ENCODE measurements around the gene FUT6.

The FUT6 gene

GRCh38 chr19:5799247-5800241 lies 40.0 kb downstream of the FUT6 start:
- no peak for FAIRE-seq
- no peak for DNase-seq (ENCODE audit: insufficient read length, low spot score)
- no peak for TF ChIP-seq POLR2A (IDR thresholded peaks at IDR 0.05; ENCODE audit: low read depth, low read length)

GRCh38 chr19:5798244-5798643 lies 41.3 kb downstream of the FUT6 start:
- DNase-seq (ENCODE audit: insufficient read length, low spot score) (no peak), FAIRE-seq (no peak)
- TF ChIP-seq POLR2A (IDR thresholded peaks at IDR 0.05; ENCODE audit: low read depth, low read length) = no peak

- DNase-seq (ENCODE audit: insufficient read length, low spot score) = no peak
- TF ChIP-seq POLR2A (IDR thresholded peaks at IDR 0.05; ENCODE audit: low read depth, low read length) = no peak
- FAIRE-seq = no peak
Observed at GRCh38 chr19:5795382-5795919, 44.1 kb downstream of the FUT6 start.

DNA sequence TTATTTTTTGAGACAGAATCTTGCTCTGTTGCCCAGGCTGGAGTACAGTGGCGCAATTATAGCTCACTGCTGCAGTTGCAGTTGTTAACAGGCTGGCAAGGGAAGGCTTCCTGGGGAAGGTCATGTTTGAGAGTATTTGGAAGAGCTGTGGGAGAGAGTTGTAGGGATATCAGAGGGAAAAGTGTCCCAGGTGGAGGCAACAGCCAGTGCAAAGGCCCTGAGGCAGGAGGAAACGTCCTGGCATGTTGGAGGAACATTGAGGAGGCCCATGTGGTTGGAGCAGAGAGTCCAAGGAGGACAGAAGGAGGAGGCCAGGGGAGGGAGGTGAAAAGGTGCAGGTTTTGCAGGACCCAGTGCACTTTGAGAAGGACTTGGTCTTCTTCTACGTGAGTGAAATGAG lies 46.3 kb downstream of the FUT6 start:
- FAIRE-seq (no peak), DNase-seq (ENCODE audit: insufficient read length, low spot score) (no peak)
- no peak for TF ChIP-seq POLR2A (IDR thresholded peaks at IDR 0.05; ENCODE audit: low read depth, low read length)

DNA sequence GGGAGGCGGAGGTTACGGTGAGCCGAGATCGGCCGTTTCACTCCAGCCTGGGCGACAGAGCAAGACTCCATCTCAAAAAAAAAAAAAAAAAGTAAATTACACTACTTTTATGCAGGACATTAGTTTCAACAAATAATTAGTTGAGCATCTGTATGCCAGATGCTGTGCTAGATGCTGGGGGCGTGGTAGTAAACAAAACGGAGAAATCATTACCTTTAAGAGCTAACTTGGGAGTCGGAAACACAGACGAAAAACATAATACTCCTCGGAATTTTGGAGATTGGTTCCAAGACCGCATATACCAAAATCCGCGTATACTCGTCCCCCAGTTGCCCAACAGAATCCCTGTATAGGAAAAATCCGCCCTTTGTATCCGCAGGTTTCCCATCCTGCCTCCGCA lies 47.3 kb downstream of the FUT6 start:
- FAIRE-seq (no peak), DNase-seq (ENCODE audit: insufficient read length, low spot score) (no peak)
- no peak for TF ChIP-seq POLR2A (IDR thresholded peaks at IDR 0.05; ENCODE audit: low read depth, low read length)

DNA sequence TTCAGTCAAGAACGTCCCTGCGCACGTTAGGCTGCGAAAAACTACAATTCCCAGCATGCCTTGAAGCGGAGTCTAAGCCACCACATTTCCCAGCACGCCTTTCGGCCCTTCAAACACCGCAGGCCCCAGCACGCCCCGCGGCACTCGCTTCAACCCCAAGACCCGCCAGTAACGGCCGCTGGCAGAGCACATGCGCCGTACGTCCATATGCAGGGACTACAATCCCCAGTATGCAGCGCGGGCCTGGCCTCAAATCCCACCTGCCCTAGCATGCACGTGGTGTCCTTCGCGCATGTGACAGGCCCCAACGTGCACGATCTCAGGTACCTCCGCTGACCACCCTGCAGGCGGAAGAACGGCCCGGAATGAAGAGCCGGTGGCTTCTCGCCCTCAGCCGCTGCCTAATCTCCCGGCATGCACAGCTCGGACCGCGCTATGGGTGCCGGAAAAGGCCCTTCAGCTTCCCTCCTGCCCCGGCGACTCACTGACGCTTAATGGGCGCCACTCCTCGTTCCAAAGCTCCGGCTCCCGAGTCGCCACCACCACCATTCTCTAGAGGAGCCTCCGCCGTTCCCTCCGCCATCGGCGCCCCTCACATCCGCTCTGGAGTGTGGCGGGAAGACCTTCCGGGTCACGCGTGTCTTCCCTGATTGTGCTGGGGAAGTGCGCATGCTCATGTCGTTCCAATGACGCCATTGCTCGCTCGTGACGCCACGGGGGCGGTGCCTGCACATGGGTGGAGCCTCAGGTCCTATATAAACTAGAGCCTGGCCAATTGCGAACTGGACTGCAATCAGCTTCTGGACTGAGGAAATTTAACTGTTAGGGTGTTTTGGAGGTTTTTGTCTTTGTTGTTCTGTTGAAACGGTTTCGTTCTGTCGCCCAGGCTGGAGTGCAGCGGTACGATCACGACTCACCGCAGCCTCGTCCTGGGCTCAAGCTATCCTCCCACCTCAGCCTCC lies 48.7 kb downstream of the FUT6 start, which contains the start of gene DUS3L:
Gene DUS3L, minus strand, starts transcription at position 605 of the 962 bp plus-strand sequence. Its CDS starts 22 bp downstream, at position 583.
- TF ChIP-seq POLR2A (IDR thresholded peaks at IDR 0.05; ENCODE audit: low read depth, low read length) = peak; percentile 72
- DNase-seq (ENCODE audit: insufficient read length, low spot score) (peak; percentile 100), FAIRE-seq (peak; percentile 92)

DNA sequence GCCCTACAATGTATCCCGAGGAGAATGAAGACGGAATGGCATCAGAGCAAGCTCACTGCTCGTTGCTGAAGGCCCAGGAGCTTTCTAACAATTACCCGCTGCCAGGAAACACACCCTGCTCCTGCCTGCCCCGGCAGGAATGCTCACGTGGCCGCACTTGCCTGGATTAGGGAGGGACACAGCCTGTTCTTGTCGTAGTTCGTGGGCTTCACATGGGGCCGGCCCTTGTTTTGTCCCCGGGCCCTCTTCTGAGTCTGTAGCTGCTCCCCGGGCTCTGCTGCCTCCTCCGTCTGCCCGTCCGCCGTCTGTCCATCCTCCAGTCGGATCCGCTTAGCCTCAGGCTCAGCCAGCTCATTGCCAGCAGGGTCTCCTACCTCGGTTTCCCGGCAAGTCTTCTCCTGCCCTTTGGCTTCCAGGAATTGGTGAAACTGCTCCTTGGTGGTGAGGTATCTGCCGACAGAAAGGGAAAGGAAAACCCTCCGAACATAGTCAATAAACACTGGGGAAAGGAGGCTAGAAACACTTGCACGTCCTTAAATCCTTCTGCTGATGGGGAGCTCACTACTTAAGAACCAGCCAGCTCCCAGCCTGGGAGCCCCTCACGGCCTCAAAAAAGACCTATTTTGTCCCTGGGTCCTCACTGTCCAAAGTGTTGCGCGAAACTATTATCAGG lies 49.5 kb downstream of the FUT6 start:
- DNase-seq (ENCODE audit: insufficient read length, low spot score) (no peak), FAIRE-seq (no peak)
- no peak for TF ChIP-seq POLR2A (IDR thresholded peaks at IDR 0.05; ENCODE audit: low read depth, low read length)

GRCh38 chr19:5789351-5789761 lies 50.1 kb downstream of the FUT6 start:
- TF ChIP-seq POLR2A (IDR thresholded peaks at IDR 0.05; ENCODE audit: low read depth, low read length) = no peak
- no peak for FAIRE-seq
- no peak for DNase-seq (ENCODE audit: insufficient read length, low spot score)

GRCh38 chr19:5788422-5788821 lies 51.1 kb downstream of the FUT6 start:
- FAIRE-seq (no peak), DNase-seq (ENCODE audit: insufficient read length, low spot score) (no peak)
- TF ChIP-seq POLR2A (IDR thresholded peaks at IDR 0.05; ENCODE audit: low read depth, low read length) = no peak

DNA sequence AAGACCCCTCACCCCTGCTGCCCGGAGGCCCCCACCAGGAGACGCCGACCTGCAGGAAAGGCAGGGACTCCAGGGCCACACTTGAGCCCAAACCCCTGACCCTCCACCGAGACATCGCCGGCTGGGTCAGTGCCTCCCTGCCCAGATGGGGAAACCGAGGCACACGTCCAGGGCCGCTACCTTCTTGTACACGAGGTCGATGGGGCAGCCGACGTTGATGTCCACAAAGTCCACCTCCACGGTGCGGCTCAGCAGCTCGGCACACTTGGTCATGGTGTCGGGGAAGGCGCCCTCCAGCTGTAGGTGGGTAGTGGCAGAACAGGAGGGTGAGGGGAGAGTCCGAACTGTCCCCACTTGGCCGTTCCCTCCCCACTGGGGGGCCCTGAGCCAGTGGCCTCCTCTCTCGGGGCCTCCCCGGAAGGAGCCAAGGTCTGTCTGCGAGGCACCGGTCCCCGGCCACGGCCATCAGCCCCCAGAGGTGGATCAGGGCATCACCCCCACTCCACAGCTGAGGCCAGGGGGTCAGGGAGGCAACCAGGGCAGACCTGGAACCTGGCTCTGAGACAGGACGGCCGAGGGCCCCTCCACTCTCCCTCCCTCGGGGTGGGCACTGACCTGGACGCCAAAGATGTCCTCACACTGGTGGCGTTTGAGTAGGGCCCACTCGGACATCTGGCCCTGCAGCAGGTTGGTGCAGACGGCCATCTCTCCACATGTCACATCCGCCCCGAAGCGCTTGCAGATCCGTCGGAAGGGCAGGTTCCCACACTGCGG lies 51.9 kb downstream of the FUT6 start:
- DNase-seq (ENCODE audit: insufficient read length, low spot score) (no peak), FAIRE-seq (no peak)
- TF ChIP-seq POLR2A (IDR thresholded peaks at IDR 0.05; ENCODE audit: low read depth, low read length) = no peak

GRCh38 chr19:5786593-5787408 lies 52.7 kb downstream of the FUT6 start:
- DNase-seq (ENCODE audit: insufficient read length, low spot score) (no peak), FAIRE-seq (no peak)
- TF ChIP-seq POLR2A (IDR thresholded peaks at IDR 0.05; ENCODE audit: low read depth, low read length) = no peak

DNA sequence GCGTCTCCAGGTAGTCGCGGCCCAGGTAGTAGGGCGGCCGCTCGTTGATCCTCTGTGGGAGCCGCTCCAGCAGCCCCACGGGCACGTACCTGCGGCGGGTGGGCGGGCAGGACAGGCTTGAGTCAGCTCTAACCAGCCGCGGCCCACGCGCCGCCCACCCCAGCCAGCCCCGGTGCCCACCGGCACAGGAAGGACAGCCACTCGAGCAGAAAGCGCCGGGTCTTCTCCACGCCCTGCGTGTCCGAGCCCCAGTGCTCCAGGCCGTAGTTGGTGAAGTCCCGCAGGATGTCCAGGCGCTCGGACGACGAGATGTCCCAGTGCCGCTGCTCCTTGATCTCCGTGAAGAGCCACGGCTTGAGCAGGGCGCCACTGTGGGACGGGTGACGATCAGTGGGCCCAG lies 54.1 kb downstream of the FUT6 start:
- TF ChIP-seq POLR2A (IDR thresholded peaks at IDR 0.05; ENCODE audit: low read depth, low read length) = no peak
- DNase-seq (ENCODE audit: insufficient read length, low spot score) (no peak), FAIRE-seq (no peak)
